Islet precursor cell (in vitro differentiated cells): ENCODE measurements around the gene ARL6IP4.
"Not testable (repeated sequence)": the region's sequence is repeated elsewhere in the genome, so short reads cannot be mapped to it uniquely, and the experiment has no call there.

Experiments used
- DNase-seq: peaks from one replicate; pipeline ENCODE4 v3.0.0-alpha.2; 2018

ARL6IP4 gene

GRCh38 chr12:123013185-123014095 is 33.0 kb downstream of the ARL6IP4 start:
- no peak for DNase-seq

GRCh38 chr12:123014473-123014872 is 34.0 kb downstream of the ARL6IP4 start:
- not testable (repeated sequence) for DNase-seq

- no peak for DNase-seq
These were observed 37.3 kb downstream of the ARL6IP4 start for GRCh38 chr12:123017753-123018152.

- DNase-seq, result no peak
These were observed 39.3 kb downstream of the ARL6IP4 start for GRCh38 chr12:123019841-123020138.

- DNase-seq, result no peak
These were observed 41.5 kb downstream of the ARL6IP4 start for GRCh38 chr12:123021688-123022604.

- no peak for DNase-seq
These were observed 42.4 kb downstream of the ARL6IP4 start for GRCh38 chr12:123022846-123023245.

GRCh38 chr12:123024819-123025391 is 44.4 kb downstream of the ARL6IP4 start:
- no peak for DNase-seq

- peak; percentile 58 for DNase-seq
These were observed 45.8 kb downstream of the ARL6IP4 start for GRCh38 chr12:123026094-123026853.

GRCh38 chr12:123027726-123028445 is 47.4 kb downstream of the ARL6IP4 start:
- peak; percentile 54 for DNase-seq

GRCh38 chr12:123028475-123028874 is 48.0 kb downstream of the ARL6IP4 start:
- peak; percentile 51 for DNase-seq

GRCh38 chr12:123029550-123029949 is 49.1 kb downstream of the ARL6IP4 start:
- peak; percentile 43 for DNase-seq

GRCh38 chr12:123030686-123031085 is 50.2 kb downstream of the ARL6IP4 start:
- DNase-seq, result peak; percentile 22

- DNase-seq, result peak; percentile 47
These were observed 50.8 kb downstream of the ARL6IP4 start for GRCh38 chr12:123031171-123031845.
